Activated CD4-positive, CD25-positive, alpha-beta regulatory T cell treated with anti-CD3 and anti-CD28 coated beads, Interleukin-2, amount 50 U/mL, for 16 hours (primary cell): ENCODE measurements around the gene OLFM2.
"Not testable (repeated sequence)": the region's sequence is repeated elsewhere in the genome, so short reads cannot be mapped to it uniquely, and the experiment has no call there.

Experiments used
- DNase-seq: peaks from one replicate; pipeline ENCODE4 v3.0.0-alpha.2; 2020; ENCODE audit warnings: low read depth, low spot score

OLFM2 gene

GRCh38 chr19:9862938-9863337, 73.4 kb downstream of the OLFM2 start:
- DNase-seq = no peak

DNA sequence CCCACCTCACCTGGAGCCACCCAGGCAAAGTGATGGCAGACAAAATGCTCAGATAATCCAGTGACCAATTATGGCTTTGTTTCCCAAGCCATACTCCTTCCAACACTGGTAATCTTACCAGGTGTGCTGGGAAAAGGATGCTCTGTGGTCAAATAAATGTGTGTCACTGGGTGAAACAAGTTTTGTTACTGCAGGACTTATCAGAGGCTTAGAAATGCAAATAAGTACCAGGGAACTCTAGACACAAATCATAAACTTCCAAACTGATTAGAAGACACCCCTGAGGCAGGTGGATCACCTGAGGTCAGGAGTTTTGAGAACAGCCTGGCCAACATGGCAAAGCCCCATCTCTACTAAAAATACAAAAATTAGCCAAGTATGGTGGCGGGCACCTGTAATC, 74.8 kb downstream of the OLFM2 start:
- DNase-seq = no peak

DNA sequence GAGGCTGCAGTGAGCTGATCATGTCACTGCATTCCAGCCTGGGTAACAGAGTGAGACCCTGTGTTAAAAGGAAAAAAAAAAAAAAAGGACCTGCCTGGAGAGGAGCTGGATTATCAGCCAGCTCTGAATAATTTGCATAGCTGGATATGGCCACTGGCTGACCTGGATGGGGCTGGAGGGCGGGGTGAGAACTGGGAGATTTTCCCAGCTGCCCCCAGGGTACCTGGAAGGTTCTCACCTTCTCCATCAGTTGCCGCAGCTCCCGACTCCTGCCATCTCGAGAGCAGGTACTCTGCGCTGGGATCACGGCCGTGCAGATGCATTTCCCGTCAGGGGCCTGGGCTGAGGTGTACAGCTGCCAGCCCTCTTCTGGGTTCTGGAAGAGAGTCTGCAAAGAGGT, 75.9 kb downstream of the OLFM2 start:
- DNase-seq = no peak

- no peak for DNase-seq
Observed at GRCh38 chr19:9858766-9859165, 77.5 kb downstream of the OLFM2 start.

- DNase-seq = no peak
Observed at GRCh38 chr19:9857920-9858746, 78.2 kb downstream of the OLFM2 start.

DNA sequence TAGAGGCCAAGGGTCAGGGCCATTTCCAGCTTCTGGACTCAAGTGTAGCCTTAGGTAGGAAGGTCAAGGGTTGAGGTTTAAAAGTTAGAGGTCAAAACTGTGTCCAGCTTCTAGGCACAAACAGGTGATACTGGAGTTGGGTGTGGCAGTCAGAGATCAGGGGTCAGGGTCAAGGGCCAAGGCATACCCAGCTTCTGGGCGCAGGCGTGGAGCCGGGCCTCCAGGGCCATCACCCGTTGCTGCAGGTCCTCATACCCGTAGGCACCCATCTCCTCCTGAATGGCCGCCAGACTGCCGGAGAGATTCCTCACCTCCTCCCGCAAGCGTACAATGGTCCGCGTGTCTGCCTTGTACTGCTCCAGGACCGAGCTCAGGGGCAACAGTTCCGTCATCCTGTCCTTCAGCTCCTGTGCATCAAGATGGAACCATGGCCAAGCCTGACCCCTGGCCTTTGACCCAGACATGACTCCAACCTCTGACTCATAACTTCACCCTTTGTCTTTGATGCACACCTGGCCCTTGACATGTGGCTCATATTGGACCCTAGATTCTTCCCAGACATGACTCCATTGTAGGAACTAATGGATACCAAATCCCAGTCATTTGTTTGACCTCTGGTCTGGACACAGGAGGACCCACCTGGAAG, 79.1 kb downstream of the OLFM2 start:
- DNase-seq = no peak

GRCh38 chr19:9856609-9857008, 79.7 kb downstream of the OLFM2 start:
- no peak for DNase-seq

GRCh38 chr19:9854282-9854846, 82.0 kb downstream of the OLFM2 start:
- no peak for DNase-seq

GRCh38 chr19:9850235-9850959, 85.9 kb downstream of the OLFM2 start:
- DNase-seq = no peak

- DNase-seq = no peak
Observed at GRCh38 chr19:9849791-9850190, 86.5 kb downstream of the OLFM2 start.

DNA sequence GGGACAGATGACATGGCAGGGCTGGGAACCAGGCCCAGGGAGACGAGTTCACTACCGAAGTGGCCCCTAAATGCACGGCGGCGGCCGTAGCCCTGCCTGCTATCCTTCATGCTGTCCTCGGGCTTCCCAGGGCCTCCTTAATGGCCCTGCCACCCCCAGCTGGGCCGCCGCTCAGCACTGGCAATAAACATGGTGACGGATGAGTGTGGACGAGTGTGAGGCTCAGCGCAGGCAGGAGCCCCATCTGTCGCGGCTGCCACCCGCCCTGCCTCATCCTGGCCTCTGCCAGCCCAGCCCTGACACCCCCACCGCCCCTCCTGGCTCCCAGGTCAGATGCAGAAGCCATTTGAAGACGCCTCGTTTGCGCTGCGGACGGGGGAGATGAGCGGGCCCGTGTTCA, 87.6 kb downstream of the OLFM2 start:
- DNase-seq = no peak

- DNase-seq = no peak
Observed at GRCh38 chr19:9848060-9848459, 88.3 kb downstream of the OLFM2 start.

- no peak for DNase-seq
Observed at GRCh38 chr19:9847087-9847671, 89.1 kb downstream of the OLFM2 start.

DNA sequence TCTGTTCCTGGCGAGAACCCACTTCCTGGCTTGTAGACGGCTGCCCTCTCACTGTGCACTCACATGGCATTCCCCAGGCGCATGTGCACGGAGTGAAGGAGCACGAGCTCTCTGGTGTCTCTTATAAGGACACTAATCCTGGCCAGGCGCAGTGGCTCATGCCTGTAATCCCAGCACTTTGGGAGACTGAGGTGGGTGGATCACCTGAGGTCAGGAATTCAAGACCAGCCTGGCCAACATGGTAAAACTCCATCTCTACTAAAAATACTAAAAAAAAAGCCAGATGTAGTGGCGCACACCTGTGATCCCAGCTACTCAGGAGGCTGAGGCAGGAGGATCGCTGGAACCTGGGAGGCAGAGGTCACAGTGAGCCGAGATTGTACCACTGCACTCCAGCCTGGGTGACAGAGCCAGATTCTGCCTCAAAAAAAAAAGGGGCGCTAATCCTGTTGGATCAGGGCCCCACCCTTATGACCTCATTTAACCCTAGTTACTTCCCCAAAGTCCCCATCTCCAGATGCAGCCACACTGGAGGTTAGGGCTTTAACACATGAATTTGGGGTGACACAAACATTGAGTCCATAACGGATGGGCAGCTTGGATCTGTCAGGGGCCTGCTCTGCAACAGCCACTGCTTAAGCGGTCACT, 92.6 kb downstream of the OLFM2 start:
- not testable (repeated sequence) for DNase-seq

GRCh38 chr19:9842834-9843625, 93.3 kb downstream of the OLFM2 start:
- DNase-seq = no peak

- DNase-seq = no peak
Observed at GRCh38 chr19:9839415-9839814, 96.9 kb downstream of the OLFM2 start.

- no peak for DNase-seq
Observed at GRCh38 chr19:9838324-9838723, 98.0 kb downstream of the OLFM2 start.

DNA sequence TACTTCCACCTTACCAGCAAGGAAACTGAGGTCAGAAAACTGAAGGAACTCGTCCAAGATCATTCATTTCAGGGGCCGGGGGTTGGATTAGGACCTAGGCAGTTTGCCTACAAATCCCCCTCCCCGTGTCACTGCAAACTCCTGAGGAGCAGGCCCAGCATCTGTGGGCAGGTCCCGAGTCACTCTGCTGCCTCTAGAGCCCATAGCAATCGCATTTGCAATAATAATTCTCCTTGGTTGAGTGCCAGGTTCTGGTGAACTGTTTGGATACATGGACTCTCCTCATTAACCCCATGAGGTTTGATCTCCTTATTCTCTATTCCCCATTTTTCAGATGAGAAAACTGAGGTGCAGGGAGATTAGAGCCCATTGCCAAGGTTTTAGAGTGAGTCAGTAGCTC, 100.3 kb downstream of the OLFM2 start:
- no peak for DNase-seq

- DNase-seq = no peak
Observed at GRCh38 chr19:9835507-9835949, 100.8 kb downstream of the OLFM2 start.

GRCh38 chr19:9834726-9835506, 101.4 kb downstream of the OLFM2 start, which contains the start of gene PIN1:
Gene PIN1, plus strand, starts transcription at chr19:9835318. Its CDS starts 27 bp downstream, at chr19:9835345.
- DNase-seq = peak; percentile 98
